IgD-negative memory B cell (primary cell): Measurements from ENCODE around the gene SCAND1. TPM values are rescaled to one million over a fixed set of nuclear protein-coding genes. Genes with fewer than 3 reads are reported as not detected.

ENCODE experiments used
- H3K27ac Mint-ChIP-seq, 3 donors: one replicate each; pipeline ENCODE4 v1.8.0; 2020 to 2022; ENCODE audit warnings: mild to moderate bottlenecking in 3 of 3, mixed read lengths in 3 of 3, moderate library complexity in 1 of 3
- H3K27me3 Mint-ChIP-seq: one replicate; pipeline ENCODE4 v1.8.0; 2021; ENCODE audit warnings: mixed read lengths
- H3K36me3 Mint-ChIP-seq: one replicate; pipeline ENCODE4 v1.8.0; 2020; ENCODE audit warnings: mild to moderate bottlenecking, mixed read lengths
- H3K4me1 Mint-ChIP-seq, 3 donors: one replicate each; pipeline ENCODE4 v1.8.0; 2020 to 2022; ENCODE audit warnings: mixed read lengths in 3 of 3, mild to moderate bottlenecking in 1 of 3
- H3K4me3 Mint-ChIP-seq, 4 donors: one replicate each; pipeline ENCODE4 v1.8.0; 2020 to 2022; ENCODE audit warnings: mild to moderate bottlenecking in 4 of 4, mixed read lengths in 4 of 4, moderate library complexity in 3 of 4
- H3K9me3 Mint-ChIP-seq, 3 donors: one replicate each; pipeline ENCODE4 v1.8.0; 2020 to 2021; ENCODE audit warnings: mixed read lengths in 3 of 3, mild to moderate bottlenecking in 1 of 3
- polyA plus RNA-seq: library from polyadenylated mRNA; unstranded; fragments of 300-500 nt; fragmentation: Illumina TruSeq; gene quantifications from one replicate; pipeline ENCODE4 v1.2.3, GENCODE V29; 2021

The SCAND1 gene
- polyA plus RNA-seq, 1 donor from 2014 or later: 190 TPM

- Mint-ChIP-seq H3K36me3 (no peaks in the 10 kb centered on the region), H3K4me3 (peak overlapping the region in 1 of 4 donors; percentile 34), H3K27ac (peak overlapping the region in 2 of 3 donors; percentile 36 to 41), H3K9me3 (no peaks in the 10 kb centered on the region), H3K4me1 (peaks cover 6 to 8% (median 6%) of the 10 kb centered on the region in 3 donors), H3K27me3 (no peaks in the 10 kb centered on the region)
Measured at GRCh38 chr20:35947907-35948306, 6.4 kb downstream of the SCAND1 start.

GRCh38 chr20:35947489-35947888 is 6.8 kb downstream of the SCAND1 start:
- Mint-ChIP-seq H3K36me3 (no peaks in the 10 kb centered on the region), H3K9me3 (no peaks in the 10 kb centered on the region), H3K27me3 (no peaks in the 10 kb centered on the region), H3K4me1 (peaks cover 1 to 4% (median 2%) of the 10 kb centered on the region in 3 donors), H3K4me3 (peak overlapping the region in 1 of 4 donors; percentile 34), H3K27ac (peak overlapping the region in 2 of 3 donors; percentile 36 to 41)

GRCh38 chr20:35942243-35942642 is 12.1 kb downstream of the SCAND1 start:
- H3K27me3 Mint-ChIP-seq: no peaks in the 10 kb centered on the region
- no peaks in the 10 kb centered on the region for H3K36me3 Mint-ChIP-seq
- H3K9me3 Mint-ChIP-seq: no peaks in the 10 kb centered on the region
- peak overlapping the region in 1 of 3 donors; percentile 67 for H3K27ac Mint-ChIP-seq
- no peaks in the 10 kb centered on the region for H3K4me1 Mint-ChIP-seq
- H3K4me3 Mint-ChIP-seq: no peak overlapping the region

- peak overlapping the region in 1 of 3 donors; percentile 67 for H3K27ac Mint-ChIP-seq
- no peaks in the 10 kb centered on the region for H3K27me3 Mint-ChIP-seq
- no peaks in the 10 kb centered on the region for H3K9me3 Mint-ChIP-seq
- no peaks in the 10 kb centered on the region for H3K4me1 Mint-ChIP-seq
- no peaks in the 10 kb centered on the region for H3K36me3 Mint-ChIP-seq
- no peak overlapping the region for H3K4me3 Mint-ChIP-seq
Measured at GRCh38 chr20:35941620-35942019, 12.7 kb downstream of the SCAND1 start.

GRCh38 chr20:35939264-35939663 is 15.0 kb downstream of the SCAND1 start:
- H3K9me3 Mint-ChIP-seq: no peaks in the 10 kb centered on the region
- H3K27ac Mint-ChIP-seq: no peak overlapping the region
- H3K4me3 Mint-ChIP-seq: no peak overlapping the region
- H3K36me3 Mint-ChIP-seq: no peaks in the 10 kb centered on the region
- no peaks in the 10 kb centered on the region for H3K4me1 Mint-ChIP-seq
- no peaks in the 10 kb centered on the region for H3K27me3 Mint-ChIP-seq

- Mint-ChIP-seq H3K4me1 (no peaks in the 10 kb centered on the region), H3K27me3 (no peaks in the 10 kb centered on the region), H3K4me3 (no peak overlapping the region), H3K27ac (no peak overlapping the region), H3K36me3 (peaks cover 2% of the 10 kb centered on the region), H3K9me3 (no peaks in the 10 kb centered on the region)
Measured at GRCh38 chr20:35934050-35934449, 20.3 kb downstream of the SCAND1 start.

- Mint-ChIP-seq H3K27ac (no peak overlapping the region), H3K36me3 (peaks cover 4% of the 10 kb centered on the region), H3K4me3 (no peak overlapping the region), H3K9me3 (no peaks in the 10 kb centered on the region), H3K27me3 (no peaks in the 10 kb centered on the region), H3K4me1 (peaks cover 0 to 3% (median 0%) of the 10 kb centered on the region in 3 donors)
Measured at GRCh38 chr20:35929301-35929700, 25.0 kb downstream of the SCAND1 start.

- Mint-ChIP-seq H3K9me3 (no peaks in the 10 kb centered on the region), H3K4me1 (no peaks in the 10 kb centered on the region), H3K27ac (no peak overlapping the region), H3K36me3 (peaks cover 1% of the 10 kb centered on the region), H3K27me3 (no peaks in the 10 kb centered on the region), H3K4me3 (no peak overlapping the region)
Measured at GRCh38 chr20:35920523-35920922, 33.8 kb downstream of the SCAND1 start.

GRCh38 chr20:35918021-35918420 is 36.3 kb downstream of the SCAND1 start:
- no peak overlapping the region for H3K27ac Mint-ChIP-seq

GRCh38 chr20:35917077-35917476 is 37.2 kb downstream of the SCAND1 start:
- no peak overlapping the region for H3K27ac Mint-ChIP-seq
- no peaks in the 10 kb centered on the region for H3K9me3 Mint-ChIP-seq
- H3K4me1 Mint-ChIP-seq: no peaks in the 10 kb centered on the region
- H3K36me3 Mint-ChIP-seq: peaks cover 3% of the 10 kb centered on the region
- peak overlapping the region in 1 of 4 donors; percentile 5 for H3K4me3 Mint-ChIP-seq
- no peaks in the 10 kb centered on the region for H3K27me3 Mint-ChIP-seq

More at GRCh38 chr20:35918021-35918420, 36.3 kb downstream of the SCAND1 start:
- H3K27me3 Mint-ChIP-seq: no peaks in the 10 kb centered on the region
- H3K4me3 Mint-ChIP-seq: no peak overlapping the region
- no peaks in the 10 kb centered on the region for H3K9me3 Mint-ChIP-seq
- no peaks in the 10 kb centered on the region for H3K4me1 Mint-ChIP-seq
- peaks cover 3% of the 10 kb centered on the region for H3K36me3 Mint-ChIP-seq

GRCh38 chr20:35912881-35913280 is 41.4 kb downstream of the SCAND1 start:
- Mint-ChIP-seq H3K27me3 (no peaks in the 10 kb centered on the region), H3K4me3 (no peak overlapping the region), H3K9me3 (no peaks in the 10 kb centered on the region), H3K4me1 (peaks cover 2 to 14% (median 7%) of the 10 kb centered on the region in 3 donors), H3K36me3 (peaks cover 5% of the 10 kb centered on the region), H3K27ac (peak overlapping the region in 1 of 3 donors; percentile 10)

- H3K9me3 Mint-ChIP-seq: no peaks in the 10 kb centered on the region
- no peaks in the 10 kb centered on the region for H3K27me3 Mint-ChIP-seq
- peaks cover 3% of the 10 kb centered on the region for H3K36me3 Mint-ChIP-seq
- no peak overlapping the region for H3K4me3 Mint-ChIP-seq
- H3K27ac Mint-ChIP-seq: no peak overlapping the region
- H3K4me1 Mint-ChIP-seq: peaks cover 3 to 14% (median 10%) of the 10 kb centered on the region in 3 donors
Measured at GRCh38 chr20:35910254-35910653, 44.0 kb downstream of the SCAND1 start.

GRCh38 chr20:35909796-35910195 is 44.5 kb downstream of the SCAND1 start:
- Mint-ChIP-seq H3K27me3 (no peaks in the 10 kb centered on the region), H3K4me3 (no peak overlapping the region), H3K4me1 (peaks cover 3 to 14% (median 10%) of the 10 kb centered on the region in 3 donors)

GRCh38 chr20:35909176-35909575 is 45.1 kb downstream of the SCAND1 start:
- peak overlapping the region in 1 of 3 donors; percentile 65 for H3K27ac Mint-ChIP-seq
- no peaks in the 10 kb centered on the region for H3K9me3 Mint-ChIP-seq
- no peaks in the 10 kb centered on the region for H3K27me3 Mint-ChIP-seq
- peaks cover 2% of the 10 kb centered on the region for H3K36me3 Mint-ChIP-seq
- H3K4me1 Mint-ChIP-seq: peaks cover 3 to 14% (median 10%) of the 10 kb centered on the region in 3 donors
- no peak overlapping the region for H3K4me3 Mint-ChIP-seq

More at GRCh38 chr20:35909796-35910195, 44.5 kb downstream of the SCAND1 start:
- Mint-ChIP-seq H3K36me3 (peaks cover 3% of the 10 kb centered on the region), H3K27ac (no peak overlapping the region), H3K9me3 (no peaks in the 10 kb centered on the region)

- no peaks in the 10 kb centered on the region for H3K9me3 Mint-ChIP-seq
- H3K27ac Mint-ChIP-seq: no peak overlapping the region
Measured at GRCh38 chr20:35908007-35908406, 46.3 kb downstream of the SCAND1 start.

GRCh38 chr20:35907017-35907701 is 47.1 kb downstream of the SCAND1 start:
- Mint-ChIP-seq H3K27me3 (no peaks in the 10 kb centered on the region), H3K36me3 (peaks cover 4% of the 10 kb centered on the region), H3K4me1 (peaks cover 7 to 14% (median 13%) of the 10 kb centered on the region in 3 donors), H3K4me3 (no peak overlapping the region), H3K27ac (no peak overlapping the region), H3K9me3 (no peaks in the 10 kb centered on the region)

More at GRCh38 chr20:35908007-35908406, 46.3 kb downstream of the SCAND1 start:
- Mint-ChIP-seq H3K4me1 (peaks cover 3 to 14% (median 10%) of the 10 kb centered on the region in 3 donors), H3K4me3 (no peak overlapping the region), H3K27me3 (no peaks in the 10 kb centered on the region), H3K36me3 (peaks cover 4% of the 10 kb centered on the region)
